HepG2 (cell line): ENCODE results near the gene DCC. TPM values are rescaled to one million over a fixed set of nuclear protein-coding genes. Genes with fewer than 3 reads are reported as not detected.

Experiments used
- ATAC-seq: fragments of 200-7000 bp; cut with Tn5 transposase; 3 replicates; pipeline ENCODE4 v1.9.1; 2020; ENCODE audit warnings: mild to moderate bottlenecking, moderate library complexity
- BruUV-seq: library from RNA; stranded (reverse); fragments of 400-500 nt; replicated peaks from 2 replicates; lab custom pipeline; 2021; lab: Mats Ljungman, UMichigan
- CTCF ChIA-PET: fragments of 300-600 bp; formaldehyde crosslinking; extraction: SDS; loops from one replicate; lab custom pipeline; 2021; ENCODE audit warnings: low total read pairs, inconsistent platforms, low intra/inter-chr PET ratio; lab: Yijun Ruan, JAX
- POLR2A ChIA-PET: fragments of 350-600 bp; sonication (Branson Sonifier 250); formaldehyde crosslinking; loops from one replicate; lab custom pipeline; 2020; ENCODE audit warnings: antibody characterized with exemption, inconsistent platforms; lab: Yijun Ruan, JAX
- DNase-seq: peaks from one replicate; pipeline ENCODE4 v3.0.0-alpha.2; 2015; ENCODE audit warnings: low spot score
- FAIRE-seq: peaks from 3 replicates; lab custom pipeline; 2011; peaks lifted over from hg19 to GRCh38; lab: Jason Lieb, UNC
- H2AFZ ChIP-seq: one replicate; pipeline ENCODE4 v1.6.1; 2011; ENCODE audit warnings: low read length, inconsistent platforms
- H3K27ac ChIP-seq: fragments of 300-600 bp; 3 replicates; pipeline ENCODE4 v1.8.0; 2011; ENCODE audit warnings: mixed run types, mild to moderate bottlenecking, mixed read lengths, low read length, inconsistent platforms; ENCODE audit not compliant: insufficient read depth; ENCODE audit errors: extremely low read length
- H3K27me3 ChIP-seq, 2 experiments: fragments of 200-600 bp in 1 of 2; 2 replicates in 1 of 2; 3 replicates in 1 of 2; pipeline versions ENCODE4 v1.6.0 to v1.8.0; 2011; ENCODE audit warnings: low read length in 2 of 2, mild to moderate bottlenecking in 2 of 2, moderate library complexity in 2 of 2, inconsistent platforms in 1 of 2; ENCODE audit not compliant: insufficient read depth in 2 of 2, control insufficient read depth in 1 of 2
- H3K36me3 ChIP-seq, 2 experiments: fragments of 200-600 bp in 1 of 2; replicated peaks in 1 of 2; 2 replicates in 1 of 2; 3 replicates in 1 of 2; pipeline versions ENCODE4 v1.5.1 to v1.8.0; 2011; ENCODE audit warnings: low read length in 2 of 2, inconsistent platforms in 1 of 2; ENCODE audit not compliant: insufficient read depth in 2 of 2, control insufficient read depth in 1 of 2
- H3K4me1 ChIP-seq: 2 replicates; pipeline ENCODE4 v1.5.1; 2012; ENCODE audit warnings: low read length, inconsistent platforms; ENCODE audit not compliant: insufficient read depth
- H3K4me2 ChIP-seq: 2 replicates; pipeline ENCODE4 v1.6.0; 2011; ENCODE audit warnings: low read depth, low read length, inconsistent platforms
- H3K4me3 ChIP-seq, 3 experiments: fragments of 200-600 bp in 1 of 3; sonication (generic), shearing (Covaris generic) in 1 of 3; replicated peaks in 1 of 3; 2 replicates each; pipeline ENCODE4 v1.5.1; 2011 to 2016; ENCODE audit warnings: low read length in 3 of 3, inconsistent platforms in 2 of 3, low read depth in 2 of 3, mild to moderate bottlenecking in 2 of 3, control low read depth in 1 of 3, mixed read lengths in 1 of 3; ENCODE audit not compliant: insufficient read depth in 1 of 3
- H3K79me2 ChIP-seq: one replicate; pipeline ENCODE4 v1.6.1; 2011; ENCODE audit warnings: low read length, inconsistent platforms; ENCODE audit not compliant: insufficient read depth
- H3K9ac ChIP-seq: 2 replicates; pipeline ENCODE4 v1.6.0; 2011; ENCODE audit warnings: mild to moderate bottlenecking, low read depth, low read length, inconsistent platforms; ENCODE audit not compliant: insufficient read depth
- H3K9me3 ChIP-seq: 2 replicates; pipeline ENCODE4 v1.5.1; 2012; ENCODE audit warnings: mild to moderate bottlenecking, low read length
- H4K20me1 ChIP-seq: 2 replicates; pipeline ENCODE4 v1.6.0; 2011; ENCODE audit warnings: inconsistent platforms, mild to moderate bottlenecking, low read length, moderate library complexity; ENCODE audit not compliant: insufficient read depth
- ARID3A ChIP-seq: IDR thresholded peaks from 2 replicates; pipeline ENCODE4 v1.6.1; 2012; ENCODE audit warnings: low read depth, low read length, improper control_type of control experiment
- ARNT2 ChIP-seq: sonication (generic); formaldehyde crosslinking; IDR thresholded peaks from 2 replicates; pipeline ENCODE4 v1.8.0; 2022; ENCODE audit warnings: mild to moderate bottlenecking, low read depth, missing genetic modification reagents, moderate library complexity
- DBP ChIP-seq: sonication (generic); formaldehyde crosslinking; IDR thresholded peaks from 2 replicates; pipeline ENCODE4 v1.4.0; 2020; ENCODE audit warnings: missing genetic modification reagents; ENCODE audit errors: not compliant biosample characterization
- DR1 ChIP-seq: sonication (generic); formaldehyde crosslinking; IDR thresholded peaks from 2 replicates; pipeline ENCODE4 v1.8.0; 2021; ENCODE audit warnings: mild to moderate bottlenecking, missing genetic modification reagents, inconsistent platforms
- FLYWCH1 ChIP-seq: sonication (generic); formaldehyde crosslinking; IDR thresholded peaks from 2 replicates; pipeline ENCODE4 v1.8.1; 2023; ENCODE audit warnings: mild to moderate bottlenecking, missing genetic modification reagents
- JDP2 ChIP-seq: sonication (generic); formaldehyde crosslinking; IDR thresholded peaks from 2 replicates; pipeline ENCODE4 v1.8.1; 2022; ENCODE audit warnings: missing genetic modification reagents, borderline replicate concordance
- MBNL3 ChIP-seq: fragments of 250-450 bp; sonication (Bioruptor Pico); conservative IDR thresholded peaks from 2 replicates; pipeline ENCODE4 v1.8.0; 2022; ENCODE audit warnings: mild to moderate bottlenecking, inconsistent platforms
- MIER2 ChIP-seq: IDR thresholded peaks from 2 replicates; pipeline ENCODE4 v1.6.1; 2016; ENCODE audit warnings: missing biosample characterization, missing genetic modification reagents
- MTF1 ChIP-seq: sonication (generic); formaldehyde crosslinking; IDR thresholded peaks from 2 replicates; pipeline ENCODE4 v1.5.0; 2020; ENCODE audit warnings: missing genetic modification reagents
- POLR2AphosphoS2 ChIP-seq: IDR thresholded peaks from 2 replicates; pipeline ENCODE4 v1.6.1; 2011; ENCODE audit warnings: low read depth, low read length, improper control_type of control experiment
- SMARCC2 ChIP-seq: fragments of 450-650 bp; IDR thresholded peaks from 2 replicates; pipeline ENCODE4 v1.6.1; 2017; ENCODE audit warnings: antibody characterized with exemption, mild to moderate bottlenecking
- ZBTB42 ChIP-seq: sonication (generic); formaldehyde crosslinking; IDR thresholded peaks from 2 replicates; pipeline ENCODE4 v1.5.0; 2020; ENCODE audit warnings: mild to moderate bottlenecking, missing genetic modification reagents
- ZFP62 ChIP-seq: sonication (generic); formaldehyde crosslinking; IDR thresholded peaks from 2 replicates; pipeline ENCODE4 v1.4.0; 2020; ENCODE audit warnings: missing genetic modification reagents
- ZNF101 ChIP-seq: sonication (generic); formaldehyde crosslinking; IDR thresholded peaks from 2 replicates; pipeline ENCODE4 v1.4.0; 2020; ENCODE audit warnings: mild to moderate bottlenecking, low read depth, missing genetic modification reagents, borderline replicate concordance
- ZNF451 ChIP-seq: sonication (generic); formaldehyde crosslinking; IDR thresholded peaks from 2 replicates; pipeline ENCODE4 v1.5.0; 2020; ENCODE audit warnings: mild to moderate bottlenecking, missing genetic modification reagents
- ZNF530 ChIP-seq: sonication (generic); formaldehyde crosslinking; IDR thresholded peaks from 2 replicates; pipeline ENCODE4 v1.5.0; 2020; ENCODE audit warnings: low read depth, mild to moderate bottlenecking, missing genetic modification reagents
- ZNF563 ChIP-seq: sonication (generic); formaldehyde crosslinking; IDR thresholded peaks from 2 replicates; pipeline ENCODE4 v1.8.0; 2022; ENCODE audit warnings: mild to moderate bottlenecking, moderate library complexity, missing genetic modification reagents
- ZNF776 ChIP-seq: sonication (generic); formaldehyde crosslinking; IDR thresholded peaks from 2 replicates; pipeline ENCODE4 v1.4.0; 2020; ENCODE audit warnings: mild to moderate bottlenecking, missing genetic modification reagents
- WGBS: methylation state at CpG from one replicate; pipeline ENCODE4 v1.1.6; 2017; ENCODE audit warnings: low lambda C conversion rate; 5-methylcytosine and 5-hydroxymethylcytosine counted together
- in situ Hi-C: cut with HindIII; loops from 2 replicates; pipeline ENCODE4 v1.10.0; 2017; ENCODE audit warnings: low pct_unique_long_range_greater_than_20kb; ENCODE audit not compliant: extremely low pct_ligation_motif_present
- intact Hi-C: fragments of 100-400 bp; cut with micrococcal nuclease; formaldehyde crosslinking; loops from one replicate; pipeline ENCODE4 v1.10.0; 2022; ENCODE audit not compliant: unreplicated experiment
- polyA plus RNA-seq, 8 experiments: library from polyadenylated mRNA; depleted of rRNA in 3 of 8; stranded (reverse) in 7 of 8; unstranded in 1 of 8; fragments of >200 nt; fragmentation: Illumina TruSeq in 4 of 8; extraction: Trizol in 4 of 8; gene quantifications; 2 replicates each; pipeline versions ENCODE4 v1.2.1 to v1.2.3, GENCODE V29; 2011 to 2016; ENCODE audit warnings: low read depth in 4 of 8, missing spikeins in 1 of 8, mixed read lengths in 1 of 8; ENCODE audit not compliant: insufficient read depth in 1 of 8
- total RNA-seq, 5 experiments: library from RNA; depleted of rRNA; stranded (reverse); fragments of >200 nt; fragmentation: Illumina TruSeq; extraction: Trizol; gene quantifications; 2 replicates each; pipeline ENCODE4 v1.2.3, GENCODE V29; 2016; ENCODE audit warnings: low read depth in 1 of 5
- TF ChIP-seq, protein P1 (sequence below): sonication (generic); formaldehyde crosslinking; IDR thresholded peaks from 2 replicates; pipeline ENCODE4 v1.4.0; 2020; ENCODE audit warnings: missing genetic modification reagents, borderline replicate concordance

DCC gene
- total and polyA plus RNA-seq, 2 of the 13 experiments (the other 11 are each of a cell fraction or from before 2014, with no cell fraction given): not detected

DNA sequence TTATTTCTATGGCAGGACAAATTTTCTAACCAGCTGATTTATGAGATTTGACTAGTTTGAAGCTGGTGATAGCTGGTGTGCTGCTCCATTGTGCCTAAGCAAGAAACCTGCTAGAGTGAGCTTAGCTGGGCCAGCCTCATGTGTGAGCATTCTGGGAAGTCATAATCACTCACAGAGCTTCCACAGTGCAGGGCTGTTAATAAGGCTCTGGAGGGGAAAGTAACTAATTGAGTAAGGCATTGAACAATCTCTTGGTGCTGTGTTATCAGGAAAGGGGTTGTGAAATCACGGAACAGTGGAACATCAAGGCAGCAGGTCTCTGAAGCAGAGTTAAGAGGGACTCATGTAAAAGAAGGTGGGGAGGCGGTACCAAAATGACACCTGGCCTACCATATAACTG is 1111.9 kb downstream of the DCC start (continued):
- TF ChIP-seq ARNT2 (CRISPR knock-in tag) (no peak), ZNF776 (CRISPR knock-in tag) (no peak), DR1 (no peak), ZNF563 (no peak), POLR2AphosphoS2 (no peak), ZNF530 (CRISPR knock-in tag) (no peak)

GRCh38 chr18:53457068-53457467 is 1117.1 kb downstream of the DCC start:
- ChIA-PET POLR2A (no interaction called here), CTCF (no interaction called here)
- intact Hi-C loops: no loop called here

More at GRCh38 chr18:53457068-53457467, 1117.1 kb downstream of the DCC start:
- BruUV-seq: no TSS peak
- Histone ChIP-seq H3K9me3 (no peaks in the 10 kb centered on the region; the same call in none of the 2 replicates), H3K27ac (no peak overlapping the region), H3K9ac (no peak overlapping the region), H3K4me3 (no peak overlapping the region), H2AFZ (no peak overlapping the region), H3K4me1 (no peaks in the 10 kb centered on the region), H3K79me2 (no peaks in the 10 kb centered on the region), H3K4me2 (no peak overlapping the region), H3K27me3 (no peaks in the 10 kb centered on the region), H3K36me3 (no peaks in the 10 kb centered on the region), H4K20me1 (no peaks in the 10 kb centered on the region)
- no peak for TF ChIP-seq MIER2 (CRISPR knock-in tag)
- no peak for TF ChIP-seq SMARCC2
- TF ChIP-seq ZBTB42 (CRISPR knock-in tag): no peak
- no peak for TF ChIP-seq ARID3A
- no peak for TF ChIP-seq DBP
- TF ChIP-seq MBNL3 (CRISPR knock-in tag): no peak
- TF ChIP-seq, protein P1, sequence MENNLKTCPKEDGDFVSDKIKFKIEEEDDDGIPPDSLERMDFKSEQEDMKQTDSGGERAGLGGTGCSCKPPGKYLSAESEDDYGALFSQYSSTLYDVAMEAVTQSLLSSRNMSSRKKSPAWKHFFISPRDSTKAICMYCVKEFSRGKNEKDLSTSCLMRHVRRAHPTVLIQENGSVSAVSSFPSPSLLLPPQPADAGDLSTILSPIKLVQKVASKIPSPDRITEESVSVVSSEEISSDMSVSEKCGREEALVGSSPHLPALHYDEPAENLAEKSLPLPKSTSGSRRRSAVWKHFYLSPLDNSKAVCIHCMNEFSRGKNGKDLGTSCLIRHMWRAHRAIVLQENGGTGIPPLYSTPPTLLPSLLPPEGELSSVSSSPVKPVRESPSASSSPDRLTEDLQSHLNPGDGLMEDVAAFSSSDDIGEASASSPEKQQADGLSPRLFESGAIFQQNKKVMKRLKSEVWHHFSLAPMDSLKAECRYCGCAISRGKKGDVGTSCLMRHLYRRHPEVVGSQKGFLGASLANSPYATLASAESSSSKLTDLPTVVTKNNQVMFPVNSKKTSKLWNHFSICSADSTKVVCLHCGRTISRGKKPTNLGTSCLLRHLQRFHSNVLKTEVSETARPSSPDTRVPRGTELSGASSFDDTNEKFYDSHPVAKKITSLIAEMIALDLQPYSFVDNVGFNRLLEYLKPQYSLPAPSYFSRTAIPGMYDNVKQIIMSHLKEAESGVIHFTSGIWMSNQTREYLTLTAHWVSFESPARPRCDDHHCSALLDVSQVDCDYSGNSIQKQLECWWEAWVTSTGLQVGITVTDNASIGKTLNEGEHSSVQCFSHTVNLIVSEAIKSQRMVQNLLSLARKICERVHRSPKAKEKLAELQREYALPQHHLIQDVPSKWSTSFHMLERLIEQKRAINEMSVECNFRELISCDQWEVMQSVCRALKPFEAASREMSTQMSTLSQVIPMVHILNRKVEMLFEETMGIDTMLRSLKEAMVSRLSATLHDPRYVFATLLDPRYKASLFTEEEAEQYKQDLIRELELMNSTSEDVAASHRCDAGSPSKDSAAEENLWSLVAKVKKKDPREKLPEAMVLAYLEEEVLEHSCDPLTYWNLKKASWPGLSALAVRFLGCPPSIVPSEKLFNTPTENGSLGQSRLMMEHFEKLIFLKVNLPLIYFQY (CRISPR knock-in tag): no peak
- TF ChIP-seq ZNF101 (CRISPR knock-in tag): no peak
- TF ChIP-seq JDP2: no peak
- no peak for TF ChIP-seq ZNF451 (CRISPR knock-in tag)
- no peak for TF ChIP-seq FLYWCH1 (CRISPR knock-in tag)
- no peak for TF ChIP-seq ZFP62 (CRISPR knock-in tag)
- TF ChIP-seq MTF1 (CRISPR knock-in tag): no peak
- WGBS: 4% methylated on average over 1 of the region's 1 CpG
- ATAC-seq: no peak
- no peak for FAIRE-seq
- in situ Hi-C loops: no loop called here
- DNase-seq: no peak
